ENCODE data around the gene DENND1C.

DNA sequence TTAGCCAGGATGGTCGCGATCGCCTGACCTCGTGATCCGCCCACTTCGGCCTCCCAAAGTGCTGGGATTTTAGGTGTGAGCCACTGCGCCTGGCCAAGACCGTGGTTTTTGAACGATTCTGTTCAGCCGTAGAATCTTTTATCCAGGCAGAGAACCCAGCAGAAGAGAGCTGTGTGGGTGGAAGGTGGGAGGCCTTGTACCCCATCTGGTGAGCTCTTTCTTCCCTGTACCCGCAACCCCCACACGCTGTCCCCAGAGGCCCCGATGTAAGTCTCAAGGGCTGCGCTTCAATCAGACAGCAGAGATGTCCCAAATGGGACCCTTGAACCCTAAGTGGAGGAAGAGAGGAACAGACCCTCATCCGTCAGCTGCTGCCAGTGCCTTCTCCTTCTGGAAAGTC lies 25.7 kb downstream of the DENND1C start:
- no peak for TF ChIP-seq MAZ (IDR thresholded peaks at IDR 0.05; ENCODE audit: borderline replicate concordance, low read depth, low read length)
- TF ChIP-seq ZFP36 (IDR thresholded peaks at IDR 0.05; ENCODE audit: borderline replicate concordance, partially characterized antibody): no peak
- TF ChIP-seq, protein P1, sequence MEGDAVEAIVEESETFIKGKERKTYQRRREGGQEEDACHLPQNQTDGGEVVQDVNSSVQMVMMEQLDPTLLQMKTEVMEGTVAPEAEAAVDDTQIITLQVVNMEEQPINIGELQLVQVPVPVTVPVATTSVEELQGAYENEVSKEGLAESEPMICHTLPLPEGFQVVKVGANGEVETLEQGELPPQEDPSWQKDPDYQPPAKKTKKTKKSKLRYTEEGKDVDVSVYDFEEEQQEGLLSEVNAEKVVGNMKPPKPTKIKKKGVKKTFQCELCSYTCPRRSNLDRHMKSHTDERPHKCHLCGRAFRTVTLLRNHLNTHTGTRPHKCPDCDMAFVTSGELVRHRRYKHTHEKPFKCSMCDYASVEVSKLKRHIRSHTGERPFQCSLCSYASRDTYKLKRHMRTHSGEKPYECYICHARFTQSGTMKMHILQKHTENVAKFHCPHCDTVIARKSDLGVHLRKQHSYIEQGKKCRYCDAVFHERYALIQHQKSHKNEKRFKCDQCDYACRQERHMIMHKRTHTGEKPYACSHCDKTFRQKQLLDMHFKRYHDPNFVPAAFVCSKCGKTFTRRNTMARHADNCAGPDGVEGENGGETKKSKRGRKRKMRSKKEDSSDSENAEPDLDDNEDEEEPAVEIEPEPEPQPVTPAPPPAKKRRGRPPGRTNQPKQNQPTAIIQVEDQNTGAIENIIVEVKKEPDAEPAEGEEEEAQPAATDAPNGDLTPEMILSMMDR (IDR thresholded peaks at IDR 0.05): no peak
- TF ChIP-seq POLR2A (IDR thresholded peaks at IDR 0.05; ENCODE audit: low read length): no peak
- TF ChIP-seq RAD21 (conservative IDR thresholded peaks at IDR 0.05 in 1 of 2, IDR thresholded peaks at IDR 0.05 in 1 of 2): no peak
- TF ChIP-seq MYC (IDR thresholded peaks at IDR 0.05; ENCODE audit: borderline replicate concordance, low read length): no peak
- no peak for TF ChIP-seq JUNB (IDR thresholded peaks at IDR 0.05)

Measured in A549 (cell line).